Activated naive CD8-positive, alpha-beta T cell treated with anti-CD3 and anti-CD28 coated beads, Interleukin-2, amount 50 U/mL, for 16 hours (primary cell): ENCODE results near the gene PLXDC2.

Experiments used
- DNase-seq: peaks from one replicate; pipeline ENCODE4 v3.0.0-alpha.2; 2020; ENCODE audit warnings: low read depth, low spot score

Gene PLXDC2

GRCh38 chr10:19857876-19858275 lies 41.6 kb downstream of the PLXDC2 start:
- DNase-seq: no peak

- DNase-seq: no peak
These were observed 43.9 kb downstream of the PLXDC2 start for GRCh38 chr10:19860107-19860506.

GRCh38 chr10:19862811-19863515 lies 46.7 kb downstream of the PLXDC2 start:
- DNase-seq: no peak

- no peak for DNase-seq
These were observed 49.4 kb downstream of the PLXDC2 start for GRCh38 chr10:19865676-19866075.

GRCh38 chr10:19869370-19869769 lies 53.1 kb downstream of the PLXDC2 start:
- no peak for DNase-seq

GRCh38 chr10:19872504-19873271 lies 56.5 kb downstream of the PLXDC2 start:
- no peak for DNase-seq

GRCh38 chr10:19874190-19874589 lies 58.0 kb downstream of the PLXDC2 start:
- DNase-seq: no peak

GRCh38 chr10:19874791-19875190 lies 58.6 kb downstream of the PLXDC2 start:
- no peak for DNase-seq

- no peak for DNase-seq
These were observed 60.3 kb downstream of the PLXDC2 start for GRCh38 chr10:19876570-19876969.

GRCh38 chr10:19877466-19878255 lies 61.4 kb downstream of the PLXDC2 start:
- no peak for DNase-seq

GRCh38 chr10:19882621-19883020 lies 66.4 kb downstream of the PLXDC2 start:
- DNase-seq: no peak

GRCh38 chr10:19888061-19888660 lies 71.9 kb downstream of the PLXDC2 start:
- DNase-seq: no peak

- no peak for DNase-seq
These were observed 73.0 kb downstream of the PLXDC2 start for GRCh38 chr10:19889256-19889655.

- no peak for DNase-seq
These were observed 75.2 kb downstream of the PLXDC2 start for GRCh38 chr10:19891429-19891828.

- no peak for DNase-seq
These were observed 76.0 kb downstream of the PLXDC2 start for GRCh38 chr10:19892270-19892669.

- no peak for DNase-seq
These were observed 76.4 kb downstream of the PLXDC2 start for GRCh38 chr10:19892677-19893076.

- no peak for DNase-seq
These were observed 79.3 kb downstream of the PLXDC2 start for GRCh38 chr10:19895500-19895899.

GRCh38 chr10:19902456-19902855 lies 86.2 kb downstream of the PLXDC2 start:
- no peak for DNase-seq

GRCh38 chr10:19904202-19904661 lies 88.0 kb downstream of the PLXDC2 start:
- no peak for DNase-seq

- no peak for DNase-seq
These were observed 90.0 kb downstream of the PLXDC2 start for GRCh38 chr10:19906108-19906791.

- no peak for DNase-seq
These were observed 92.9 kb downstream of the PLXDC2 start for GRCh38 chr10:19908991-19909696.
